ENCODE data around the gene OR6C68.
A peak's percentile ranks its signal among the peaks of the same experiment; 100 is the strongest.

DNA sequence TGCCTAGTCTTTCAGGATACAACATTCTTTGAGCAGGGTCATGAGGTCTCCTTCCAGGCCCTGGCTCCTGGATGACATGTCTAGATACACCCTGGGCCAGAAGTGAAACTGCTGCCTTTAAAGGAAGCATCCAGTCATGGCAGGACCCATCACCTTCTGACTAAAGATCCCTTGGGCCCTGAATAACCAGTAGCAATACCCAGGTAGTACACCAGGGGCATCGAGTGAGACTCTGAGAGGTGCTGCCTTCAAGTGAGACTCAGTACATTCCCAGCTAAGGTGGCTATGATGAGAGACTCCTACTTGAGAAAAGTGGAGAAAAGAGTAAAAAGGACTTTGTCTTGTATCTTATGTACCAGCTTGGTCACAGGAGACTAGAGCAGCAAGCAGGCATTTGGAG is 23.5 kb downstream of the OR6C68 start:
- TF ChIP-seq, protein P1, sequence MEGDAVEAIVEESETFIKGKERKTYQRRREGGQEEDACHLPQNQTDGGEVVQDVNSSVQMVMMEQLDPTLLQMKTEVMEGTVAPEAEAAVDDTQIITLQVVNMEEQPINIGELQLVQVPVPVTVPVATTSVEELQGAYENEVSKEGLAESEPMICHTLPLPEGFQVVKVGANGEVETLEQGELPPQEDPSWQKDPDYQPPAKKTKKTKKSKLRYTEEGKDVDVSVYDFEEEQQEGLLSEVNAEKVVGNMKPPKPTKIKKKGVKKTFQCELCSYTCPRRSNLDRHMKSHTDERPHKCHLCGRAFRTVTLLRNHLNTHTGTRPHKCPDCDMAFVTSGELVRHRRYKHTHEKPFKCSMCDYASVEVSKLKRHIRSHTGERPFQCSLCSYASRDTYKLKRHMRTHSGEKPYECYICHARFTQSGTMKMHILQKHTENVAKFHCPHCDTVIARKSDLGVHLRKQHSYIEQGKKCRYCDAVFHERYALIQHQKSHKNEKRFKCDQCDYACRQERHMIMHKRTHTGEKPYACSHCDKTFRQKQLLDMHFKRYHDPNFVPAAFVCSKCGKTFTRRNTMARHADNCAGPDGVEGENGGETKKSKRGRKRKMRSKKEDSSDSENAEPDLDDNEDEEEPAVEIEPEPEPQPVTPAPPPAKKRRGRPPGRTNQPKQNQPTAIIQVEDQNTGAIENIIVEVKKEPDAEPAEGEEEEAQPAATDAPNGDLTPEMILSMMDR (IDR thresholded peaks at IDR 0.05; ENCODE audit: low read length): peak; percentile 21; the same call in 1 of the 2 replicates
- no peak for TF ChIP-seq EZH2 (optimal IDR thresholded peaks at IDR 0.05; ENCODE audit: low read depth, low read length)
